ENCODE measurements around the gene SLC43A3.
"Not testable (repeated sequence)": the region's sequence is repeated elsewhere in the genome, so short reads cannot be mapped to it uniquely, and the experiment has no call there.

Gene SLC43A3

DNA sequence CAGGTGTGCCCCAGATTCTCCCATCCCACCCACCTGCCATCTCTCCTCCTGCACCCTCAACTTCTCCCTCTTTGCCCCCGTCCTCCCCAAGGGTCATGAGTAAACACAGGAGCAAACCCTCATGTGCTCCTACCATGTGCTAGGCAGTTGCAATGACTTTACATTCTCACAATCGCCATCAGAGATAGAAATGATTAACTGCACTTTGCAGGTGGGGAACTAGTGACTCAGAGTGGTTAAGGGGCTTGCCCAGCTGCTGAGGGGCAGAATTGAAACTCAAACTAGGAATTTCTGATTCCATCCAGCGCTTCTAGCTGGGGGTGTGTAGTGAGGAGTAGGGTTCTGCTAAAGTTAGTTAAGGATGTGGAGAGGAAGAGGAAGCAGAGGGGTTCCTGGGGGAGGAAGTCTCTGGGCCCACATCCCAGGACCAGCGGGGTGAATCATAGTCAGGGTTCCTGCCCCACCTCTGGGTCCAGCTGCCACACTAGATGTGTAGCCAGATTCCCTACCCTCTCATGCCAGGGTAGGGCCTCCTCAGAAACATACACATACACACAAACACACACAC lies 20.5 kb downstream of the SLC43A3 start:
- DNase-seq (ENCODE audit: low read depth in 3 of 3): peak; percentile 13 to 29 (median 23)

- DNase-seq (ENCODE audit: low read depth in 3 of 3): no peak
Measured at GRCh38 chr11:57405271-57405860, 21.6 kb downstream of the SLC43A3 start.

DNA sequence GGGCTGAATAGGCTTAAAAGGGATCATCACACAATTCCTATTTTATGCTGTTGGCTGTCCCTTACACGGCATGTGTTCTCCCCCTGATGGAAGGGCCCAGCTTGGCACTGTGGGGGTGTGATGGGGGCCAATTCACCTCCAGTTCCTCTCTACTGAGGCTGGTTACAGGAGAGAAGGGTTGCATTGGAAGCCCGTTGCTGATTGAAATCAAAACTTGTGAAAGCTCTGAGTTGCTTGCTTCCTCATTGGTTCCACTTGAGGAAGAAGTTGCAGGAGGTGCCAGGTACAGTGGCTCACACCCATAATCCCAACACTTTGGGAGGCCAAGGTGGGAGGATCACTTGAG lies 23.1 kb downstream of the SLC43A3 start:
- DNase-seq (ENCODE audit: low read depth in 3 of 3): no peak

- not testable (repeated sequence) for DNase-seq (ENCODE audit: low read depth in 3 of 3)
Measured at GRCh38 chr11:57403003-57403801, 23.7 kb downstream of the SLC43A3 start.

DNA sequence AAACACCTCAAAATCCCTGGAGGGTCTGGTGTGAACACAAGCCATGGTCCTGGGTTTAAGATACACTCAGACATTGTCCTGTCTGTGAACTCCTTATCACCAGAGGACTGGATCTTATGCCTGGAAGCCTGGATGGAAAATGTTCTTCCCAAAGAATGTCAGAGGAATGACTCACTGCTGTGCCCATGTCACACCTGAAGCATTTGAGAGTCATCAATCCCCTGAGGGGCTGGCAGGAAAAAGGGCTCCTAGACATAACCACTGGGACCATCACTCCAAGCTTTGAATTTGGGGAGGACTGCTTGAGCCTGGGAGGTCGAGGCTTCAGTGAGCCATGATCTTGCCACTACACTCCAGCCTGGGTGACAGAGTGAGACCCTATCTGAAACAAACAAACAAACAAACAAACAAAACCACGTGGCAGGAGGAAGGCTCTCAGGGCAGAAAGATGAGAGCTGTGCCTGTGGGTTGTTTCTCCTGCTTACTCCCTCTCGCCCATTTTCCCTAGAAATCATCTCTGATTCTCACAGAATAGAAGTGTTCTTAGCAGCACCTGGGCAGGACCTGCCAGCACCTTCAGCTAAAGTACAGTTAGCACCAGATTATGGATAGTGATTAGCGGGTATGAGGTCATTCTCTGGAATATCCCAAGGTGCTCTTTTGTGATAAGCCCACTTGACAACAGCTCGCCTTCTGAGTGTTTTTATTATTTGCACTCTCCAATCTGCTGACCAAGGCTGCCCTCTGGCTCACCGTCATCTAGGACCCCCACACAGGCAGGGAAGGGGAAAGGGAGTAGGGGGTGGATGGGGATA lies 24.5 kb downstream of the SLC43A3 start:
- DNase-seq (ENCODE audit: low read depth in 3 of 3): no peak

DNA sequence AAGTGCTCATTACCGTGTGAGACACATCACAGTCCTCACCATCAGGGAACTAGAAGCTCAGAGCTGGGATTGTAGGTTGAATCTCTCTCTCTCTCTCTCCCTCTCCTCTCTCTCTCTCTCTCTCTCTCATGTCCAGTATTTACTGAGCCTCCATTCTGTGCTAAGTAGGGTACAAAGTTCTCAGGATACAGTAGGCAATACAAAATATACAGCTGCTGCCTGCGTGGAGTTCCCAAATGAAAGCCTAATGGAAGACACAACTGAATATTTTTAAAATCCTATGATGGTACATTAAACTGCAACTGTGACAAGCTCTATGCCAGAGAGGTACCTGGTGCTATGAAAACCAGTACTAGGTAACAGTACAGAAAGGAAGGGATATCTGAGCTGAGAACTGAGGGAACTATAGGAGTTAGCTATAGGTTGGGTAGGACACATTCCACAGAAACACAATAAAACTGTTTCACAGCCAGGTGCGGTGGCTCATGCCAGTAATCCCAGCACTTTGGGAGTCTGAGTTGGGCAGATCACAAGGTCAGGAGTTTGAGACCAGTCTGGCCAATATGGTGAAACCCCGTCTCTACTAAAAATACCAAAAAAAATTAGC lies 26.8 kb downstream of the SLC43A3 start:
- DNase-seq (ENCODE audit: low read depth in 3 of 3): no peak

GRCh38 chr11:57399221-57399620 lies 27.7 kb downstream of the SLC43A3 start:
- DNase-seq (ENCODE audit: low read depth in 3 of 3): no peak

- DNase-seq (ENCODE audit: low read depth in 3 of 3): no peak
Measured at GRCh38 chr11:57397394-57397990, 29.4 kb downstream of the SLC43A3 start.

DNA sequence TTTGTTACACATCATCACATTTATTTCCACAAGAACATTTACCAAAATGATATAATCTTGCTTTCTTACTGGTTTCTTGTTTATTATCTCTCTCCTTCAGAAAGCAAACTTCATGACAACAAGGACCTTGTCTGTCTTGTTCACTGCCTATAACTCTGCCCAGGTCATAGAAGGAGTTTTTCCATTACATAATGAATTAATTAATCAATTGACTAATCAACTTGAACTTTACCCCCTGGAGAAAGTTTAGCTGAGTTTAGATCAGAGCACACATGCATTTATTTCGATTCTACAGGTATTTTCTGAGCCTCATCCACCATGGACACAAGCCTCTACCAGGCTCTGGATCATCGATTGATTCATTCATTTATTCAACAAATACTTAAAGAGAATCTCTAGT lies 30.2 kb downstream of the SLC43A3 start:
- DNase-seq (ENCODE audit: low read depth in 3 of 3): no peak

GRCh38 chr11:57395905-57396623 lies 30.9 kb downstream of the SLC43A3 start:
- no peak for DNase-seq (ENCODE audit: low read depth in 3 of 3)

DNA sequence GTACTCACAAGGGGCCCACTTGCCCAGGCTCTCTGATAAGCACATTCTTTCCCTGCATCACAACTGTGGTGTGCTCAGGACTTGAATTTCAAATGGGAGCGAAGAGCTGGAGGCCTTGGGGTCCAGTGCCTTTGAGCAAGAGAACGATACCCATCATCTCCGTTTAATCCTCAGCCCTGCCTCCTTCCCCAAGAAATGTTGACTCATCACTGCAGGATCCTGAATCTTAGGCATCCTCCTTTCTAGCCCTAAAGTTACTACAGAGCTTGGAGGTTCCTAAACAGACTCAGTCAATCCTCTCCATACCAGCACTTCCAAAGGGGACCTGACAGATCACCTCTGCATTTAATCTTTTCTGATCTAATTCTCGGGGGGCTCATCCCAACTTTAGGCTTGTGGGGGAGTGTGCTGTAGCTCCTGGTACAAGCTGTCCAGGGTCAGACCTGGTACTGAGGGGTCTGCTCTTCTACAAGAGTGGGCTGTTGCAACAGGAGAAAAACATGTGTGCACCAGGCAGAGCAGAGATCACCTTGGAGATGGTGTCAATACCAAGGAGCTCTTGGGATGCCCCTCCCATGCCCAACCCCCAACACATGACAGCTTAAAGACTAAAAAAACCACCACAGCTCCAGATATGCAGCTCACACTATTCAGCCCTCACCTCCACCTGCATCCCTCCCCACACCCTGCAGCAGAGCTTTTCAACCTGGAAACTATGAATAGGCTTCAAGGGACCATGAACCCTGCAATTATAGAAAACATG lies 32.5 kb downstream of the SLC43A3 start:
- DNase-seq (ENCODE audit: low read depth in 3 of 3): no peak

DNA sequence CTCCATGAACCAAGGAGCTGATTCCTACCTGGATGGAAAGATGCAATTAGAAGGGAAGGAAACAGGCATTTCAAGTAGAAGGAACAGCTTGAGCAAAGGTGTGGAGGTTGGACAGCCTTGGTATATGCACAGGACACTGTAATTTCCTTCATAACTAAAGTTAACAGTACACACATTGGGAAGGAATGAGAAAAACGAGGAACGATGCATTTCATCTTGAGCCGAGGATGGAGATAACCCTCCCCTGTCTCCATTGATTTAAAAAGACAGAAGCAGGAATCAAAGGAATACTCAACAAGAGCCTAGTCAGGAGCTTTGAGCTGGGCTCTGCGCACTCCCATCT lies 34.2 kb downstream of the SLC43A3 start:
- DNase-seq (ENCODE audit: low read depth in 3 of 3): no peak

DNA sequence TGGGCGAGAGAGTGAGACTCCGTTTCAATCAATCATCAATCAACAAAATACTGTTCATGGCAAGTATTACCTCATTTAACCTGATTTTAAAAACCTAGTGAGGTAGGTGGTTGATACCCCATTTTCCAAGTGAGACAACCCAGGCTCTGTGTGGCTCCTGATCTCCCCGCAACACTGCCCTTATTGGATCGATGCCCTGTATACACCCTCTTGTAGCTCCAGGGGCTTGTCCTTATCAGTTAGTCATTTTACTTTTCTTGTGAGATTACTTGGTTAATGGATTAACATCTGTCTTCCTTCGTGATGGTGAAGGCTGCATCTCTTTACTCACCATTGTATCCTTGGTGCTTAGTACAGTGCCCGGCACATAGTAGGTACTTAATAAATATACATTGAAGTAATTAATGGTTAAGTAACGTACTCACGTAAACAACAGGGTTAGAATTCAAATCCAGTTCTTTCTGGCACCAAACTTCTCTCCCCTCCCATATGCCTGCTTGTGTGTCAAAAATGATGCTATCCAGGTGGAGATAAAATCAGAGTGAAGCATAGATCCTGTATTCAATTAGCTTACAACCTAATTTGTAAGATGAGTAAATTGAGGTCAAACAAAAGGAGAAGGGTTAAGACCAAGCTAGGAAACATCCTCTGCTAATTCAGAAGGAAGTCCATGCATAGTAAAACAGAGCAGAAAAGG lies 34.7 kb downstream of the SLC43A3 start:
- no peak for DNase-seq (ENCODE audit: low read depth in 3 of 3)

GRCh38 chr11:57391539-57391938 lies 35.4 kb downstream of the SLC43A3 start:
- no peak for DNase-seq (ENCODE audit: low read depth in 3 of 3)

DNA sequence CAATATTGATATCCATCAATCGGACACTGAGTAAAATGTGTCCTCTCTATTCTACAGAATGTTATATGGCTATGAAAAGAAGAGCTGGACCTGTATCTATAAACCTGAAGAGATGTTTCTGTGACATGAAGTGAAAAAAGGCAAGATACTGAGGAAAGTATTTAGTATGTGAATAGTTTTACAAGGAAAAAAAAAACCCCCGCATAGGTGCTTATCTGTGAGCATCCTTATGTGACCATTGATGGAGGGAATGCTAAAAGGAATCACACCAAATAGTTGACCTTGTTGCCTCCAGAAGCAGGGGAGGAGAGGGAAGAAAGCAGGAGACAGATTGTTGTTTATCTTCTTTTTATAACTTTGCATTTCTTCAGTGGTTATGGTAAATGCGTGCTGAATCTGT lies 35.8 kb downstream of the SLC43A3 start:
- DNase-seq (ENCODE audit: low read depth in 3 of 3): no peak

- DNase-seq (ENCODE audit: low read depth in 3 of 3): no peak
Measured at GRCh38 chr11:57390535-57390934, 36.4 kb downstream of the SLC43A3 start, which contains the start of gene PRG2. PRG2 (minus strand) TSS chr11:57390650; CDS start chr11:57389944, 706 bp downstream.

GRCh38 chr11:57387289-57388030 lies 39.5 kb downstream of the SLC43A3 start:
- no peak for DNase-seq (ENCODE audit: low read depth in 3 of 3)

DNA sequence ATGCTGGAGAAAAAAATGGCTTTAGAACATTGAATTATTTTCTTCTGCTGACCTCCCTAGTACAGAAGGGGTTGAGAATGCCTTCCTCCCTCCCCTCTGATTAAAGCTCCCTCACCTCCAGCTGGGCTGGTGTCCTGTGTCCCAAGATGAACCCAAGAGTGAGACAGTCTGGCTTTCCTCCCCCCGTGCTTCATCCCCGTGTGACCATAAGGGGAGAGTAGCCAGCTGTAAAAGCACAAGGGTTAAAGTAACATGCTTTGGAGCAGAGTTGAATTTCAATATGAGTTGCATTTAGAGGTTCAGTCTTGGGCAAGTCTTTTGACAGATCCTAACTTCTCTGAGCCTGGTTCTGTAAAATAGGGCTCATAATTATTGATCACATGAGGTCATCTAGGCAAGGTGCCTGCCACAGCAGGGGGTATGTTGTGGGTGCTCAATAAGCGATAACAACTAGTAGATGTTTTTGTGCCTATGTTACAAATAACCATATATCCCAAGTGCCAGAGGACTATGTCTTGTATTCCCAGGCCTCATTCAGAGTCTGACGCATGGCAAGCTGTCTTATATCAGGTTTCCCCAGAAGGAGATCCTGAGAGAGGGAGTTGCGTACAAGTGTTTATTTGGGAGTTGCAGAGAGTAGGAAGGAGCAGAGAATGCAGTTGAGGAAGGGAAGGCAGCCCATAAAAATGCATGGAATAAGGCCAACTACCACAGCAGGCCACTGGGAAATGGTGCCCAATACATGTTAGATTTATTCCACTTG lies 40.6 kb downstream of the SLC43A3 start:
- no peak for DNase-seq (ENCODE audit: low read depth in 3 of 3)
